ENCODE data around the gene HCFC1R1. TPM values are rescaled to one million over a fixed set of nuclear protein-coding genes. Genes with fewer than 3 reads are reported as not detected.

Gene HCFC1R1
- total and polyA plus RNA-seq, 2 experiments from 2014 or later, result 35.7 to 158 TPM

- Histone ChIP-seq H3K27ac (no peak overlapping the region), H3K4me3 (no peak overlapping the region), H4K20me1 (ENCODE audit: insufficient read depth, poor library complexity, severe bottlenecking) (no peaks in the 10 kb centered on the region), H2AFZ (no peak overlapping the region), H3K36me3 (replicated peaks; ENCODE audit: insufficient read depth, low read depth) (no peaks in the 10 kb centered on the region), H3K9me3 (ENCODE audit: low read depth) (no peaks in the 10 kb centered on the region), H3K9me2 (replicated peaks; ENCODE audit: insufficient read depth) (no peaks in the 10 kb centered on the region), H3K4me1 (ENCODE audit: insufficient read depth) (peaks cover 6% of the 10 kb centered on the region), H3K79me2 (no peaks in the 10 kb centered on the region), H3K4me2 (no peak overlapping the region), H3K27me3 (no peaks in the 10 kb centered on the region)
- TF ChIP-seq CTCF (IDR thresholded peaks at IDR 0.05; ENCODE audit: poor library complexity) (no peak), EZH2phosphoT487 (IDR thresholded peaks at IDR 0.05; ENCODE audit: low read depth, severe bottlenecking, unreplicated experiment) (no peak), EZH2 (IDR thresholded peaks at IDR 0.05; ENCODE audit: borderline replicate concordance) (no peak)
- 52% methylated on average over 7 of the region's 8 CpGs for WGBS (ENCODE audit: low lambda C conversion rate, missing lambda C conversion rate)
- DNase-seq (ENCODE audit: low spot score), result no peak
Measured at GRCh38 chr16:2988590-2989099, 35.1 kb downstream of the HCFC1R1 start.

GRCh38 chr16:2987833-2988232, 35.9 kb downstream of the HCFC1R1 start:
- H2AFZ ChIP-seq, result no peak overlapping the region
- no peak overlapping the region for H3K27ac ChIP-seq
- H3K4me2 ChIP-seq, result no peak overlapping the region
- H4K20me1 ChIP-seq (ENCODE audit: insufficient read depth, poor library complexity, severe bottlenecking), result no peaks in the 10 kb centered on the region
- H3K27me3 ChIP-seq, result no peaks in the 10 kb centered on the region
- no peak overlapping the region for H3K4me3 ChIP-seq
- no peak for TF ChIP-seq CTCF (IDR thresholded peaks at IDR 0.05; ENCODE audit: poor library complexity)
- TF ChIP-seq EZH2phosphoT487 (IDR thresholded peaks at IDR 0.05; ENCODE audit: low read depth, severe bottlenecking, unreplicated experiment), result no peak
- DNase-seq (ENCODE audit: low spot score), result no peak
- no peaks in the 10 kb centered on the region for H3K79me2 ChIP-seq
- WGBS (ENCODE audit: low lambda C conversion rate, missing lambda C conversion rate), result 63% methylated on average over 8 of the region's 8 CpGs
- H3K9me2 ChIP-seq (replicated peaks; ENCODE audit: insufficient read depth), result no peaks in the 10 kb centered on the region
- no peaks in the 10 kb centered on the region for H3K36me3 ChIP-seq (replicated peaks; ENCODE audit: insufficient read depth, low read depth)
- H3K4me1 ChIP-seq (ENCODE audit: insufficient read depth), result peaks cover 6% of the 10 kb centered on the region
- H3K9me3 ChIP-seq (ENCODE audit: low read depth), result no peaks in the 10 kb centered on the region

- Histone ChIP-seq H3K4me1 (ENCODE audit: insufficient read depth) (peaks cover 6% of the 10 kb centered on the region), H3K4me2 (no peak overlapping the region), H3K4me3 (no peak overlapping the region), H2AFZ (no peak overlapping the region), H3K79me2 (no peaks in the 10 kb centered on the region), H3K36me3 (replicated peaks; ENCODE audit: insufficient read depth, low read depth) (no peaks in the 10 kb centered on the region), H4K20me1 (ENCODE audit: insufficient read depth, poor library complexity, severe bottlenecking) (no peaks in the 10 kb centered on the region), H3K9me2 (replicated peaks; ENCODE audit: insufficient read depth) (no peaks in the 10 kb centered on the region), H3K27ac (no peak overlapping the region), H3K9me3 (ENCODE audit: low read depth) (no peaks in the 10 kb centered on the region), H3K27me3 (no peaks in the 10 kb centered on the region)
- WGBS (ENCODE audit: low lambda C conversion rate, missing lambda C conversion rate), result 81% methylated on average over 9 of the region's 9 CpGs
- no peak for DNase-seq (ENCODE audit: low spot score)
- TF ChIP-seq CTCF (IDR thresholded peaks at IDR 0.05; ENCODE audit: poor library complexity), result no peak
- no peak for TF ChIP-seq EZH2 (IDR thresholded peaks at IDR 0.05; ENCODE audit: borderline replicate concordance)
- no peak for TF ChIP-seq EZH2phosphoT487 (IDR thresholded peaks at IDR 0.05; ENCODE audit: low read depth, severe bottlenecking, unreplicated experiment)
Measured at GRCh38 chr16:2987286-2987685, 36.5 kb downstream of the HCFC1R1 start.

All from hepatocyte (in vitro differentiated cells).